ENCODE measurements around the gene PSTPIP2. TPM values are rescaled to one million over a fixed set of nuclear protein-coding genes. Genes with fewer than 3 reads are reported as not detected.
A peak's percentile ranks its signal among the peaks of the same experiment; 100 is the strongest.

PSTPIP2 gene
- total and polyA plus RNA-seq, 9 of the 15 experiments (the other 6 are each of a cell fraction or from before 2014, with no cell fraction given): 14.0 to 45.7 (median 27.1) TPM

DNA sequence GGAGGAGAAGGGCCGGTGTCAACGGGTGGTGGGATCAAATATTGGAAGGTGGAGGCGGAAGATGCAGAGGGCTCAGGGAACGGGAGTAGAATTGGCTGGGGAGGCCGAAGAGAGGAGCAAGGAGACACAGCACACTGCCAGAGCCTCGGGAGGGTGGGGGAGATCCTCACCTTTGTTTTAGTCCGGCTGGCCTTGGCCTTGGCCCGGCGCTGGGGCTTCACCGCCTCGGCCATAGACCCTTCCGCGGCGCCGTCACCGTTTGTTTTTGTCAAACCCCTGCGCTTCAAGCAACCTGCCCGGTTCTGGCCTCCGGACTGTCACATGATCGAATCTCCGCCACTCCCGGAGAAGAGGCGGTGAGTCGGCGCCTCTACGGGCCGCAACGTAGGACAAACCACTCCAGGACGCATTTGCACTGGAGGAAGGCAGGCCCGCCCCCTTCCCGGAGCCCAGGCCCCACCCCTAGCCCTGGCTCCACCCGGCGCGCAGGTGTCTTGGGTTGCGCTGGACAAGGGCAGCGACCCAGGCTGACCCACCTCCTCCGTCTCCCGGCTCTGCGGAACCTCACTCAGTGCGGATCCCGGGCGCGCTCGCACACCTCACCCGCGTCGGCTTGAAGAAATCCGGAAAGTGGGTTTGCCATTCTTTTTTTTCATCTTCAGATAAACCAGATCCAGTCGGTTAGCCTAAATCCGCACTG lies 104.9 kb downstream of the PSTPIP2 start, which contains the start of gene EPG5 (continued):
- no peak for TF ChIP-seq LEF1 (IDR thresholded peaks at IDR 0.05)
- no peak for TF ChIP-seq ZNF24 (IDR thresholded peaks at IDR 0.05)
- TF ChIP-seq PHF21A (IDR thresholded peaks at IDR 0.05; ENCODE audit: borderline replicate concordance, low read depth): no peak
- TF ChIP-seq MAFF (IDR thresholded peaks at IDR 0.05; ENCODE audit: low read length): no peak
- no peak for TF ChIP-seq ZNF57 (CRISPR knock-in tag; IDR thresholded peaks at IDR 0.05)
- no peak for TF ChIP-seq KAT8 (IDR thresholded peaks at IDR 0.05; ENCODE audit: low read depth)
- TF ChIP-seq, protein P1, sequence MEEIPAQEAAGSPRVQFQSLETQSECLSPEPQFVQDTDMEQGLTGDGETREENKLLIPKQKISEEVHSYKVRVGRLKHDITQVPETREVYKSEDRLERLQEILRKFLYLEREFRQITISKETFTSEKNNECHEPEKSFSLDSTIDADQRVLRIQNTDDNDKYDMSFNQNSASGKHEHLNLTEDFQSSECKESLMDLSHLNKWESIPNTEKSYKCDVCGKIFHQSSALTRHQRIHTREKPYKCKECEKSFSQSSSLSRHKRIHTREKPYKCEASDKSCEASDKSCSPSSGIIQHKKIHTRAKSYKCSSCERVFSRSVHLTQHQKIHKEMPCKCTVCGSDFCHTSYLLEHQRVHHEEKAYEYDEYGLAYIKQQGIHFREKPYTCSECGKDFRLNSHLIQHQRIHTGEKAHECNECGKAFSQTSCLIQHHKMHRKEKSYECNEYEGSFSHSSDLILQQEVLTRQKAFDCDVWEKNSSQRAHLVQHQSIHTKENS (CRISPR knock-in tag; IDR thresholded peaks at IDR 0.05): no peak
- TF ChIP-seq, protein P2, sequence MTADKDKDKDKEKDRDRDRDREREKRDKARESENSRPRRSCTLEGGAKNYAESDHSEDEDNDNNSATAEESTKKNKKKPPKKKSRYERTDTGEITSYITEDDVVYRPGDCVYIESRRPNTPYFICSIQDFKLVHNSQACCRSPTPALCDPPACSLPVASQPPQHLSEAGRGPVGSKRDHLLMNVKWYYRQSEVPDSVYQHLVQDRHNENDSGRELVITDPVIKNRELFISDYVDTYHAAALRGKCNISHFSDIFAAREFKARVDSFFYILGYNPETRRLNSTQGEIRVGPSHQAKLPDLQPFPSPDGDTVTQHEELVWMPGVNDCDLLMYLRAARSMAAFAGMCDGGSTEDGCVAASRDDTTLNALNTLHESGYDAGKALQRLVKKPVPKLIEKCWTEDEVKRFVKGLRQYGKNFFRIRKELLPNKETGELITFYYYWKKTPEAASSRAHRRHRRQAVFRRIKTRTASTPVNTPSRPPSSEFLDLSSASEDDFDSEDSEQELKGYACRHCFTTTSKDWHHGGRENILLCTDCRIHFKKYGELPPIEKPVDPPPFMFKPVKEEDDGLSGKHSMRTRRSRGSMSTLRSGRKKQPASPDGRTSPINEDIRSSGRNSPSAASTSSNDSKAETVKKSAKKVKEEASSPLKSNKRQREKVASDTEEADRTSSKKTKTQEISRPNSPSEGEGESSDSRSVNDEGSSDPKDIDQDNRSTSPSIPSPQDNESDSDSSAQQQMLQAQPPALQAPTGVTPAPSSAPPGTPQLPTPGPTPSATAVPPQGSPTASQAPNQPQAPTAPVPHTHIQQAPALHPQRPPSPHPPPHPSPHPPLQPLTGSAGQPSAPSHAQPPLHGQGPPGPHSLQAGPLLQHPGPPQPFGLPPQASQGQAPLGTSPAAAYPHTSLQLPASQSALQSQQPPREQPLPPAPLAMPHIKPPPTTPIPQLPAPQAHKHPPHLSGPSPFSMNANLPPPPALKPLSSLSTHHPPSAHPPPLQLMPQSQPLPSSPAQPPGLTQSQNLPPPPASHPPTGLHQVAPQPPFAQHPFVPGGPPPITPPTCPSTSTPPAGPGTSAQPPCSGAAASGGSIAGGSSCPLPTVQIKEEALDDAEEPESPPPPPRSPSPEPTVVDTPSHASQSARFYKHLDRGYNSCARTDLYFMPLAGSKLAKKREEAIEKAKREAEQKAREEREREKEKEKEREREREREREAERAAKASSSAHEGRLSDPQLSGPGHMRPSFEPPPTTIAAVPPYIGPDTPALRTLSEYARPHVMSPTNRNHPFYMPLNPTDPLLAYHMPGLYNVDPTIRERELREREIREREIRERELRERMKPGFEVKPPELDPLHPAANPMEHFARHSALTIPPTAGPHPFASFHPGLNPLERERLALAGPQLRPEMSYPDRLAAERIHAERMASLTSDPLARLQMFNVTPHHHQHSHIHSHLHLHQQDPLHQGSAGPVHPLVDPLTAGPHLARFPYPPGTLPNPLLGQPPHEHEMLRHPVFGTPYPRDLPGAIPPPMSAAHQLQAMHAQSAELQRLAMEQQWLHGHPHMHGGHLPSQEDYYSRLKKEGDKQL (CRISPR knock-in tag; IDR thresholded peaks at IDR 0.05; ENCODE audit: borderline replicate concordance): no peak
- TF ChIP-seq, protein P3, sequence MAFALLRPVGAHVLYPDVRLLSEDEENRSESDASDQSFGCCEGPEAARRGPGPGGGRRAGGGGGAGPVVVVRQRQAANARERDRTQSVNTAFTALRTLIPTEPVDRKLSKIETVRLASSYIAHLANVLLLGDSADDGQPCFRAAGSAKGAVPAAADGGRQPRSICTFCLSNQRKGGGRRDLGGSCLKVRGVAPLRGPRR (CRISPR knock-in tag; IDR thresholded peaks at IDR 0.05): no peak
- no peak for TF ChIP-seq ZNF232 (CRISPR knock-in tag; IDR thresholded peaks at IDR 0.05)
- TF ChIP-seq, protein P4, sequence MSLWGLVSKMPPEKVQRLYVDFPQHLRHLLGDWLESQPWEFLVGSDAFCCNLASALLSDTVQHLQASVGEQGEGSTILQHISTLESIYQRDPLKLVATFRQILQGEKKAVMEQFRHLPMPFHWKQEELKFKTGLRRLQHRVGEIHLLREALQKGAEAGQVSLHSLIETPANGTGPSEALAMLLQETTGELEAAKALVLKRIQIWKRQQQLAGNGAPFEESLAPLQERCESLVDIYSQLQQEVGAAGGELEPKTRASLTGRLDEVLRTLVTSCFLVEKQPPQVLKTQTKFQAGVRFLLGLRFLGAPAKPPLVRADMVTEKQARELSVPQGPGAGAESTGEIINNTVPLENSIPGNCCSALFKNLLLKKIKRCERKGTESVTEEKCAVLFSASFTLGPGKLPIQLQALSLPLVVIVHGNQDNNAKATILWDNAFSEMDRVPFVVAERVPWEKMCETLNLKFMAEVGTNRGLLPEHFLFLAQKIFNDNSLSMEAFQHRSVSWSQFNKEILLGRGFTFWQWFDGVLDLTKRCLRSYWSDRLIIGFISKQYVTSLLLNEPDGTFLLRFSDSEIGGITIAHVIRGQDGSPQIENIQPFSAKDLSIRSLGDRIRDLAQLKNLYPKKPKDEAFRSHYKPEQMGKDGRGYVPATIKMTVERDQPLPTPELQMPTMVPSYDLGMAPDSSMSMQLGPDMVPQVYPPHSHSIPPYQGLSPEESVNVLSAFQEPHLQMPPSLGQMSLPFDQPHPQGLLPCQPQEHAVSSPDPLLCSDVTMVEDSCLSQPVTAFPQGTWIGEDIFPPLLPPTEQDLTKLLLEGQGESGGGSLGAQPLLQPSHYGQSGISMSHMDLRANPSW (CRISPR knock-in tag; IDR thresholded peaks at IDR 0.05): no peak
- TF ChIP-seq, protein P5, sequence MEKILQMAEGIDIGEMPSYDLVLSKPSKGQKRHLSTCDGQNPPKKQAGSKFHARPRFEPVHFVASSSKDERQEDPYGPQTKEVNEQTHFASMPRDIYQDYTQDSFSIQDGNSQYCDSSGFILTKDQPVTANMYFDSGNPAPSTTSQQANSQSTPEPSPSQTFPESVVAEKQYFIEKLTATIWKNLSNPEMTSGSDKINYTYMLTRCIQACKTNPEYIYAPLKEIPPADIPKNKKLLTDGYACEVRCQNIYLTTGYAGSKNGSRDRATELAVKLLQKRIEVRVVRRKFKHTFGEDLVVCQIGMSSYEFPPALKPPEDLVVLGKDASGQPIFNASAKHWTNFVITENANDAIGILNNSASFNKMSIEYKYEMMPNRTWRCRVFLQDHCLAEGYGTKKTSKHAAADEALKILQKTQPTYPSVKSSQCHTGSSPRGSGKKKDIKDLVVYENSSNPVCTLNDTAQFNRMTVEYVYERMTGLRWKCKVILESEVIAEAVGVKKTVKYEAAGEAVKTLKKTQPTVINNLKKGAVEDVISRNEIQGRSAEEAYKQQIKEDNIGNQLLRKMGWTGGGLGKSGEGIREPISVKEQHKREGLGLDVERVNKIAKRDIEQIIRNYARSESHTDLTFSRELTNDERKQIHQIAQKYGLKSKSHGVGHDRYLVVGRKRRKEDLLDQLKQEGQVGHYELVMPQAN (IDR thresholded peaks at IDR 0.05; ENCODE audit: borderline replicate concordance): 0 out of 2 replicates have a peak, but pooled peaks have one; percentile 33
- no peak for TF ChIP-seq NCOR1 (IDR thresholded peaks at IDR 0.05)
- no peak for TF ChIP-seq RFX7 (CRISPR knock-in tag; IDR thresholded peaks at IDR 0.05)
- no peak for TF ChIP-seq ARID1B (IDR thresholded peaks at IDR 0.05)
- peak; percentile 71 for TF ChIP-seq POU5F1 (IDR thresholded peaks at IDR 0.05; ENCODE audit: borderline replicate concordance, low read depth, low read length, partially characterized antibody)
- peak; percentile 85 for TF ChIP-seq POLR2G (IDR thresholded peaks at IDR 0.05; ENCODE audit: low read depth, low read length)
